OCI-M1 (cell line): ENCODE results near the gene THRB.

Experiments used
- DNase-seq: peaks from one replicate; lab custom pipeline; 2025; lab: John Stamatoyannopoulos, UW

THRB gene

DNA sequence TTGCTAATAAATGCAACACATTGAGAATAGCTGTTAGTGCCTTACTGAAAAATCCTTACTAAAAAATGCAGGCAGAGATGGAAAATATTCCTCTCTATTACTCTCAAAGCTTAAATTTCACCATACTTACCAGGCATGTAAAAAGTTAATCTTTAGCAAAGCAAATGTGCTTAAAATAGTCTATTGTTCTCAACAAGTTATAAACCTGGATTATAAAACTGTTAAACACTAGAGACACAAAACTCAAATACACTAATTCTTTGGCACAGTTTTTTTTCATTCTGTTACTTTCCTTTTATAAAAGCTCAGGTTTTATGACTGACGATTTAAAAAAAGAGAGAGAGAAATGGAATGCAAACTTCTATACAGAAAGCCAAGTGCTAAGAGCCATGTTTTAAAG is 119.8 kb downstream of the THRB start:
- no peak for DNase-seq

DNA sequence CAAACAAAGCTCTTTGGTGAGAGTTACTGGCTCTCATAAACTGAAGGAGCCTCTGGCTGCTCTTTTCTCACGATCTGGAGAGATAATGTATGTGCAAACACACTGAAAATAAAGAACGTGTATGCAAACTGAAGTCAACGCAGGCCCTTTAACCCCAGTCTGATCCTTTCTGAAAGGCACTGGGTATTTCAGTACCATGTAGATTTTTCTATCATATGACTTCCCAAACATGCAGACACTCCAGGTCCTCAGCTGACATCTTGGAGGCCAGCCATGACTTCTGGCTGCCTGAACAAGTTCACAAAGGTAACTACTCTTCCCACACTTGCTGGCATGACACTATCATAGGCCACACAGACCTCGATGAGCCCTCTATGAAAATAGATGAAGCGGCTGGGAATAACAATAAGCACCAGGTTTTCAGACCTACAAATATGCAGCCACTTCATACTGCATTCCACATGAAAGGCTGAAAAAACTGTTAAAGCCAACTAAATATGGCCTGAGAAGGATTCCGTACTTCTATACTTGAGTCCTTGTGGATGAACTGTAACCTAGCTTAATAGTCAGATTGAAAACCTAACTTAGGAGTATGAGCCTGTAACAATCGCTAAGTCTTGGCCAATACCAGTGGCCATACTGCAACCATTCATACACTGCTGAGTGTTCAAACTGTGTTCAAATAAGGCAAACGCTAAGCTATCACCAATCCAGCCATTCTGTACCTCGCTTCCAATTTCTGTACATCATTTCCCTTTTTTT is 121.3 kb downstream of the THRB start:
- no peak for DNase-seq

DNA sequence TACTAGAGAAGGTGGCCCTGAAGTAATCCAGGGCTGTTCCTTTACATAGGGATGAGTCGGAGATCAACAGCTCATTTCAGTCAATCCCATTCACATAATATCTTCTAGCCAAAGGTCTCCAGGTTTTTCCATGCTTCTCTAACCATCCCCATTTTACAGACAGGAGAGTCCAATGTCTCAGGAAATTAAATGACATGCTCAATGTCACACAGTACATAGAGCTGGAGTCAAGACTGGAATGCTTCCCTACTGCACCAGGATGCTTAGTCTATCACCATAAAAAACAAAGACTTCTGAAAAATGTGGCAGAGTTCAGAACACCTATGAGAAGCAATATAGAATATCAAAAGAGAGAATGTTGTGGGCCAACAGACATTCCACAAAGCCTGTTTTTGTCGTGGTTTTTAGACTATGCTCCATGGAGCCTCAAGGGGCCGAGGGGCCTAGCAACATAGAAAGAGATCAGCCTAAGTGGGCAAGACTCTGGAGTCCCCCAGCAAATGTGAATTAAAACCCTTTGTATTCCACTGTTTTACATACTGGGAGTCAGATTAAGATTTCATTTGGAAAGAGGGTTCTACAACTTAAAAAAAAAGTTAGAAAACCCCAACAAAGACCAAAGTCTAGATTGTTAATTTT is 122.0 kb downstream of the THRB start:
- no peak for DNase-seq

DNA sequence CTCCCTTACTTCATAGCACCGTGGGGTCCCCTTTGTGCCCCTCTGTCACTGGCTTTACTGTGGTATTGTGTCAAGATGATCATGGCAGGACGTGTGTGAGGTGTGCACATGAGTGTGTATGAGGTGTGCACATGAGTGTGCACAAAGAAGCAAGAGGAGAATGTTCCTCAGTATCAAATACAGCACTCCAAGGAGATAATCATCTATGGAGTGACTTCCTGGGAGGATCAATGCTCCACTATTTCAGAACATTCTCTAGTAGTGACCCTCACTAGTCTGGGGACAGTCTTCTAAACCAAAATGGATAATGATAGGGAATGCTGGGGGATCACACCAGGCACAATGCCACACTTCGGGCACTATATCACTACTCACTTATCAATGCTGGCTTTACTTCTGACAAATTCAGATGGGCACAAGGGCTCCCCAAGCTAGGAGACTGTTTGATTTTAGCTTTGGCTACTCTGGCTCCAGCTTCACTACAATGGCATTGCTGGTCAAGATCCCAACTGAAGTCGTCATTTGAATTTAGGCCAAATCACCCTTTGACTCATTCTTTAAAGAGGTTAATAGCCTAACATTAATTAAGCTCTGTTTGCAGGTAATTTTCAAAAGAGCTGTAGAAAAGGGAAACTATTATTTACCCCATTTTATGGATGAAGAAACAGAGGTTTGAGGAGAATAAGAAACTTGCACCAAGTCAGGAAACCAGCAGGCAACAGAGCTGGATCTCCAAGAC is 124.1 kb downstream of the THRB start:
- DNase-seq: no peak

DNA sequence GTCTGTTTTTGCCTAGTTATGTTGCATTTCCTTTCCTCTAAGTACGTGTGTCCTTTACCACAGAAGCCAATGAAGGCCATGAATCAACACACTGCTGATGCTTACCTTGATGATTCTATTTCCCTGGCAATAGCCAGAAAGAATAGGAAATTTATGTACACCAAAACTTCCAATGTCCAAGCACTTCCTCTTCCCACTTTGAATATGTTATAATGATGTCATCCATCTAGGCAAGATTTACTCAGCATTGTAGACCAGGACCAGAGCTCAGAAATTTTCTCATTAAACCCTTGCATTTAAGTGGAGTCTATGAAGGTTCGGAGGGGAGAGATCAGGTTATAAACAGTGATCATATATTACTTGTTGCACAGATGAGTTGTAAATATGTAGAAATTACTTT is 126.0 kb downstream of the THRB start:
- DNase-seq: peak; percentile 29

DNA sequence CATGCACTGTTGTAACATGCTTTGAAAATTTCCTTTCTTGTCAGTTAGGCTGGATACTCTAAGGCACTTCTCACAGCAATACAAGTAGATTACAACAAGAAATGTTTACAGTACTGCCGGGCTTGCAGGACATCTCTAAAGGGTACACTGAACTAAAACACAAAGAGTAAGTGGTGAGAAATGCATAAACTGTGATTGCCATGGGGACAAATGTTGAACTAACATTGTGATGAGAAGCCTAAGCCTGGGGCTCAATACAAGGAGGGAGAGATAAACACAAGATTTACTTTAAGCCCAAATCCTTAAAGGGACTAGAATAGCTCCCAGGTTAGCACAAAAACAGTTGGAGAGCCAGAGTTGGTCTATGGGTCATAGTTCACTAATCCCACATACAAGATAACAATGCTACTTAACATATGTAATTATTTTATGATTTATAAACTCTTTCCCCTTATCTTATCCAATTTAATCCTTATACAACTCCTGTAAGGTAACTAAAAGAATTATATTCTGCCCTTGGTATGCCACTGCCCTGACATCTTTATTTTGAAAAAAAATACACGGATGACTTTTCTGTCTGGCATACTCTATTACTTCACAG is 126.9 kb downstream of the THRB start:
- DNase-seq: no peak

DNA sequence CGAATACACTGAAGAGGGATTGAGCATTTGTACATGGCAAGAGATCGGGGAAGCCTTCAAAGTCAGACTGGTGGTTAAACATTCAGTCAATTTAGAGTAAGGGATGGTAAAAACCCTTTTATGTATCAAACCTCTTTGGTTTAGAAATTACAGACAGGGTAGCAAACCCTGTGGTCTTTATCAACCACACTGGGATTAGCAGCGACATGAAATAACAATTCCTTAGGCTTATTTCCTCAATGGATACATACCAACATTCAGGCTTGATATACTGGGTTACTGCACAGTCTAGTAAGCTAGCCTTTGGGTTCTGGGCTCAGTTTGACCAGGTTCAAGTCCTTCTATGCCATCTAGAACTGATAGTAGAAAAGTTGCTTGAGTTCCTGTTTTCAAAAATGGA is 127.4 kb downstream of the THRB start:
- DNase-seq: peak; percentile 36

DNA sequence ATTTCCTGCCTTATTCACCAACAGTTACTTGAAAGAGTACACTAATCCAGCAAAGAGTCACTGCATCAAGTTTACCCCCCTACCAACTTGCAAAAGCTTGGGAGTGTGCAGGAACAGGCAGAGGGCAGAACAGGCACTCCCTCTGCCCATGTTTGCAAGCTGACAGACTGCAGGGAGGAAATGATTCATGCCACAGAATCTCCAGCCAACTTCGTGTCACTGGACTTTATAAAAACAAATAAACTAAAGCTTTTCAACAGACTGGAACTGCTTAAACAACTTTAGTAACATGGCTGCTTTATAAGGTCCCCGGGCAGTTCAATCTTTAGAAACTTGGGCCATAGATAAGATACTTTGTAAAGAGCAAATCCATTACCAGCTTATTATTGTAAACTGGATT is 129.5 kb downstream of the THRB start:
- DNase-seq: peak; percentile 53

DNA sequence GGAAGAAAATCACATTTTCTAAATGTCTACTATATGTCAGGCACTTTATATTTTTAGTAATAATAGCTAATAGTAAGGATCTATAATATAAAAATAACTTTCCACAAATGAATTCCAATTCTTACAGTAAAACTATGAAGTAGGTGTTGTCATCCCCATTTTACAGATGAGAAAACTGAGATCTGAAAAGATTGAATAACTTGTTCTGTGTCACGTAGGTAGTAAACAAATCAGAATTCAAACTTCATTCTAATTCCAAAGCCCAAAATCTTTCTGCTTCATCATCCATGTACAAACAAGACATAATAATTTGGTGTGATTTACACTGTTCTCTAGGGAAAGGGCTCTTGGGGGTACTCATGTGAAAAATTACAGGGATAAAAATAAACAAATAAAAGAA is 130.3 kb downstream of the THRB start:
- DNase-seq: no peak

DNA sequence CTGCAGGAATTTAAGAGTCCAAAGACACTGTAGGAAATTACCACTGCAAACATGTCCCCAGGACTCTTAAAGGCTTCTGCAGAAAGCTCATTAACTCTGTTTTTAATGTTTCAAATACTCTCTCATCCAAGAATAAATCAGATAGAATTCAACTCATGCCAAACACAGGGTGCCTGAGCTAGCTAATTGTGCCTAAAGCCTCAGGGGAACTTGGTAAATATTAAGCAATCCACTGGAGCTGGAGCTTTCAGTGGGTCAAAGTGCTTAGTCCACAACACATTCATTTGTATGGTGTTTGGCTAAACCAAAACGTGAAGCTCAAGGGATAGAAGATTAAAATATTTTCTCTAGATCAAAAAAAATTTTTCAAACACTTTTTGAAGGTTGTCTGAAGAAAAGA is 131.4 kb downstream of the THRB start:
- peak; percentile 39 for DNase-seq

DNA sequence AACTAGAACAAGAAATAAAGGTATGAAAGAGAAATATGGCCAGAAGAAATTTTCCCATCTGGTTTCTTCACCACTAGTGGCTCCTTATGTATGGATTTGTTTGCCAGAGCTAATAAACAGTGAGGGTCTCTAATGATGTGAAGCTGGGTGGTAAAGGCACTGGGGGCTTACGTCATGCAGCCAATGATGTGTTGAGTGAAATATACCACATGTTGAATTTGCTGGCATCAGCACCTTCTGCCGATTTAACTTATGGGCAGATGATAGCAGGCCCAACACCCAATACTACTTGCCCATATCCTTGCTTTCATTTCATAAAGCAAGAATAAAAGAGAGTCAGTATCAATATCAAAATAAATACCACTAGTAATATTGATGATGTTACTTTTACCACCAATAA is 133.0 kb downstream of the THRB start:
- DNase-seq: no peak

DNA sequence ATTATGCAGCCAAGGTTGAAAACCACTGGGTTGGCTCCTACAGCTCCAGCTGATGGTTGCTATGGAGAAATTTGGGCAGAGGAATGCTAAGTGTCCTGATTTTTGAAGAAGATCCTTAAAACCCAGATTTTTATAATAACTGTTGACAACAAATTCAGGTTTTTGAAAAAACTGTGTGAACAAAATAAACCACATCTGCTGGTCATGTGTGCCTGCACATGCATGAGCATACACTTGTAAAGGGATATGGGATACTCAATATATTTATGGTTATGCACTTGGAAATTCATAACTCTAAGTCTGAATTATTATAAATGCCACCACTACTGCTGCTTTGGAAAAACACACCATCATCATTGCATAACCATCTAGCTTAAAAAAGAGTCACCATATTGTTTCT is 133.7 kb downstream of the THRB start:
- DNase-seq: no peak

DNA sequence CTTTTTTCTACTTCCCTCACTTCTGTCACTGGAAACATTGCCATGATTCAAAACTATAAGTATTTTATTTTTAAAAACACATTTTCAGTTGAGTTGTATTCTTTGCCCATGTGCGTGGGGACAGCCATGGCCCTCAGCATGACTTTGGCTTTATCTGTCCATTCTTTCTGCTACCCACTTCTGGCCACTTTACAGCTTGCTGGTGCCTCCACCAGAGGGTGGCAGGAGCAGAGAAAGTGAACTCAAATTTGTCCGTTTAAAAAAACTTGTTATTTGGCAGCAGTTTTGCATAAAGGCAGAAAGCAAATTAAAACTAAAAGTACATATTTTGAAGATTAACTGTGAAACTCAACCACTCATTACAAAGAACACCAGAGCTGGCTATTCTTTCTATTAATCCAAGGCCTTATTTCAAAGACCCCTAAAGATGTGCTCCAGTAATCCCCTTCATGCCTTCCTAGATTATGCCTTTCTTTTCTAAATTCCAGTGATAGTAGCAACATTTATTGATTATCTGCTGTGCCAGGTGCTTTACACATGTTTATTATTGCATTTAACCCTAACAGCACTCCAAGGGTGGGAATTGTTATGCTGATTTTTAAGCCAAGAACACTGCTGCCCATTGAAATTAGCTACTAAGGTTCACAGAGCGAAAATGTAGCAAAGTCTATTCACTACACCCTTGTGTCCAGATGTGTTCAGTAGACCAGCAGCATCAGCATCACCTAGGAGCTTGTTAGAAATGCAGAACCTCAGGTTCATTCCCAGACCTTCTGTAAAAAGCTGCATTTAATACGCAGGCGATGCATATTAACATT is 134.8 kb downstream of the THRB start:
- DNase-seq: peak; percentile 68

DNA sequence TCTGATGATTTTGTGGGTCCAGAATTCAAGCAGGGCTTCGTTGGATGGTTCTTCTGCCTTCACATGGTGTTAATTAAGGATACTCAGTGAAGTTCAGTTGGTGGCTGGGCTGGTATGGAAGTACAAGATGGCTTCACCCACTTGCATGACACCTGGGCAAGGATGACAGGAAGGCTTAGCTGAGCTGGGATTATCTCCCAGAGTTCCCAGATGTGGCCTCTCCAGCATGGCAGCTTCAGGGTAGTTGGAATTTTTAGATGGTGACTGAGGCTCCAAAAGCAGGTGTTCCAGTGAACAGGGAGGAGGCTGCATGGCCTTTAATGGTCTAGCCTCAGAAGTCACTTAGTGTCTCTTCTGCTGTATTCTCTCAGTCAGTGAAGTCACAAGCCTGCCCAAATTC is 135.5 kb downstream of the THRB start:
- DNase-seq: no peak

DNA sequence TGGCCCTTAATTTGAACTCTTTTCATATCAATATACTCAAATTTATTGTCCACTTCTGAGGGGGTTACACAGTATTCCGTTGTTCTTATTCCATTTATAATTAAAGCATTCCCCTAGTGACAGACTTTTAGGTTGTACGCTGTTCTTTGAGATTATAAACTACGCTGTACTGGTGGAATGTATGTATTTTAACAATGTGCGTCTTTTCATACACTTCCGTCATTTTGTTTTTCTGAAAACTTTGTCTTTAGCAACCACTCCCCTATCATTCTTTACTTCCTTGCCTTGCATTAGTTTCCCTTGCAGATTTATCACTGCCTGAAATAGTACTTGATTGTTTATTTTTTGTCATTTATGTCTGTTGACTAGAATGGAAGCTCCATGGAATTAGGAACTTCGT is 137.0 kb downstream of the THRB start:
- DNase-seq: no peak

DNA sequence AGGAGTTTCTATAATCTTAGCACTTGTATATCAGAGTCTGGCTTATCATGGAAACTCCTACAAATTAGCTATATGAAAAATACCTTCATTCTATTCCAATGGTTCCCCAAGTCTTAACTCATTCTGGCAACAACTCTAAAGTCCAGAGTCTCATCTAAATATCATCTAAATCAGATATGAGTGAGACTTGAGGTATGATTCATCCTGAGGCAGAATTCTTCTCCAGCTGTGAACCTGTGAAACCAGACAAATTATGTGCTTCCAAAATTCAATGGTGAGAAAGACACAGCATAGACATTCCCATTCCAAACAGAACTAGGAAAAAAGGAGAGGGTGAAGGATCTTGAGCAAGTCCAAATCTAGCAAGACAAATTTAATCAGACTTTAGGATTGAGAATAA is 138.8 kb downstream of the THRB start:
- DNase-seq: no peak

DNA sequence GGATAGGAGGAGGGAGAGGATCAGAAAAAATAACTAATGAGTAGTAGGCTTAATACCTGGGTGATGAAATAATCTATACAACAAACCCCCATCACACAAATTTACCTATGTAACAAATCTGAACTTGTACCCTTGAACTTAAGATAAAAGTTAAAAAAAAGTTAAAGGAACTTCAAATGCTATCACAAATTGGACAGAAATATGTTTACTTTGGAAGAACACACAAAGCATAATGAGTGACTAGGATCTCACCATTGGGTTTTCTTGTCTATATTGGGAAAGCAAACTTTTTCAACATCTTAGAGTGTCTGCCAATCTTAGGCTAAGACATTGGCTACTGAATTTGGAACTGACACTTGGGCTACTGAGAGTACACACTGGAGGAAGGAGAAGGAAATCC is 140.4 kb downstream of the THRB start:
- no peak for DNase-seq

DNA sequence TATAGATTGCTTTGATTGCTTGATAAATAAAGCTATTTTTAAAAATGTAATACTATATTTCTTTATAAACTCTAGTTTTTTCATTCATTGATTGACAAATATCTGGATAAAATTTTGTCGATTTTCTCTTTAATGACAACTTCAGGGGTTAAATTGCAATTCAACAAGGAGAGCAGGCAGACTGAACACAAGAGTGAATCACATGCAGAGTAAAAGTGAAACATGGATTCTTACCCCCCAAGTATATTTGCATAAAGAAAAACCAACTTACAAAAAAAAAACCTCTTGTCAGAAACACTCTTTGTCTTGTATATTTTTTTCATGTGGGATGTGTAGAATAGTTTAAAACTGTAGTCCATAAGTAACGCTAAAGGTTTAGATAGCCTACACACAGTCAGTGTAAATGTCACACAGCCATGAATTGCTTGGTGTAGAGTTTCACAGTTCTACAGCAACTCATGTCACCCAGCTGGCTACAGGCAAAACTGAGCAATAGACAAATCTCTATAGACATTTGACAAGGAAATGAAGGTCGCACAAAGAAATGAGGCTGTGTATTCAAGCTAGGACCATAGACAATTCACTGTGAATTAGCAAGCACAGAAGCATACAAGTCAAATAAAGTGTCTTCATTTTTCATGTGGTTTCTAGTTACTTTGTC is 141.6 kb downstream of the THRB start:
- peak; percentile 62 for DNase-seq

DNA sequence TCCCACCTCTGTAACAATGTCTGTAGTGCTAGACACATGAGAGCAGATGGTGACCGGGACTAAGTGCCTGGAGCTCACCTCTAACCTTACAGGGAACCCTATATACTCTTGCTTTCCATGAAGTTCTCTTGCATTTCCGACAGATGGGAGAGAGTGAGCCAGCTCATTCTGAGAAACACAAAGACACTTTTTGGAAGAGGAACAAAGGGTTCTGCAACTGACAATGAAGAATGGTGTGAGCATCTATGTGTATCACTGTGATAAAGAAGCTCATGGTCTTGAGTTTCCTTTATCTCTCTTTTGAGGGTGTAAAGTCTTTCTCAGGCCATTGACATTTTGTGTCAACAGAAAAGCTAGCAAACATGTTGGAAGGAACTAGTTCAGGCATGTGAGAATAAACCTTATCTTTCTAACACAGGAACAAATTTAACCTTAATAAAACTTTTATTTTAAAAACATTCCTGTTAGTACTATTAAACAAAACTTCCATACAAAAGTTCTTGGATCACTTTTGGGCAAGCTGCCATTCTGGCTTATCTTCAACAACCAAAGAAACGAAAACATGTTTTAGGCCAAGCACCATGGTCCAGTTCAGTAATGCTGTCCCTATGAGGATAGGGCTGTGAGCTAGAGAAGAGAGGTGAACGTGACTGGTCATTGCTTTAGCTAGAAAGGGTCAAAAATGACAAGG is 142.7 kb downstream of the THRB start:
- DNase-seq: peak; percentile 96

DNA sequence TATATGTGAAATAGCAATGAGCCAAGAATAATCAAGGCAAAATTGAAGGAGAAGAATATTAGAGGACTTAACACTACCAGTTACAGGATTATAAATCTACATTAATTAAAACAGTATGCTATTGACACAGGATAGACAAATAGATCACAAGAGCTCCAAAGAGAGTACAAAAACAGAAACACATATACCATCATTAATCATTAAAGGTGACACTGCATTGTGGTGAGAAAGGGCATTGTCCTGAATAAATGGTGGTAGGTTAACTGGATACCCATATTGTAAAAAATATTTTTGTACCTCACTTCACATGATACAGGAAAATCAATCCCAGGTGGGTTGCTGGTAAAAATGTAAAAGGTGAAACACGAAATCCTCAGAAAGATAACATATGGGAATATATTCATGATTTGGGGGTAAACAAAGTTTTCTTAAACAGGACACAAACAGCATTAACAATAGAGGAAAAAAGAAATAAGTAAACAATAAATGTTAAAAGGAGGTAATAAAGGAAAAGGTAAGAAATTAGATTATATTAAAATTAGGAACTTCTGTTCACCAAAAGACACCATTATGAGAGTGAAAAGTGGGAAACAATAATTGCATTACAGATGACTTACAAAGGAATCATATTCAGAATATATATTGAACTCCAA is 145.2 kb downstream of the THRB start:
- DNase-seq: peak; percentile 25
